ENCODE results near the gene BHLHE40.
"Not testable (repeated sequence)": the region's sequence is repeated elsewhere in the genome, so short reads cannot be mapped to it uniquely, and the experiment has no call there.

Gene BHLHE40

DNA sequence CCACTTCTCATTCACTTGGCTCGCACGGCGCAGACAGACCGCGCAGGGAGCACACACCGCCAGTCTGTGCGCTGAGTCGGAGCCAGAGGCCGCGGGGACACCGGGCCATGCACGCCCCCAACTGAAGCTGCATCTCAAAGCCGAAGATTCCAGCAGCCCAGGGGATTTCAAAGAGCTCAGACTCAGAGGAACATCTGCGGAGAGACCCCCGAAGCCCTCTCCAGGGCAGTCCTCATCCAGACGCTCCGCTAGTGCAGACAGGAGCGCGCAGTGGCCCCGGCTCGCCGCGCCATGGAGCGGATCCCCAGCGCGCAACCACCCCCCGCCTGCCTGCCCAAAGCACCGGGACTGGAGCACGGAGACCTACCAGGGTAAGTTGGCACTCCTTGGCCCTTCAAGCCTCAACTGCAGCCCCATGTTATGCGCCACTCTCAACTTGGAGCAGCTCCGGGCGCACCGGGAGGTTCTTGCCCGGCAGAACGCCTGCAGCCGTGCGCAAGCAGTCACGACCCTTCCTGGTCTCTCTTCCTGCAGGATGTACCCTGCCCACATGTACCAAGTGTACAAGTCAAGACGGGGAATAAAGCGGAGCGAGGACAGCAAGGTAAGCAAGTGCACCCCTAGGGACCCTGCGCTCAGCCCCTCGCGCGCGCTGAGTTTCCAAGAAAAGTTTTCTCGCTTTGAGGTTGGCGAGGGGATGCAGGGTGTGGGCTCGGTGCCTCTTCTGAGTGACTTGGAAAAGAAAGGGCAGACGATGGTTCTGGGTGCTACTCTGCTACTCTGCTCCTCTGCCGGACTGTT, at the start of gene BHLHE40:
Gene BHLHE40 (plus strand): TSS at position 10 of the 801 bp plus-strand sequence. CDS start 282 bp downstream, at position 292.
- peak; percentile 24 for DNase-seq (ENCODE audit: low spot score)

DNA sequence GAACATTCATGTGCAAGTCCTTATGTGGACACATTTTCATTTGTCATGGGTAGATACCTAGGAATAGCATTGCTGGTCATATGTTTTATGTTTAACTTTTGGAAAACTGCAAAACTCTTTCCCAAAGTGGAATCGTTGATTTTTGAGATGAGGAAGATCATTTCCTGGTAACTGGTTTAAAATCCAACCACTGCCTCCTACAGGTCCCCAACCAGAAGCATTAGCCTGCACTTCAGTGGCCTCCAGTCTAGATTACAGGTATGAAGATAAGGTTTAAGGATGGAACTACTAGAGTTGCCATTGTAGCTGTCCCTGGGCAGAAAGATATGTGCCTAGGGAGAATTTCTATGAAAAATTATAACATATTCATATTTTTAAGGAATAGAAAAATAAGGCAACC, 48.7 kb upstream of the BHLHE40 start:
- no peak for DNase-seq (ENCODE audit: low spot score)

DNA sequence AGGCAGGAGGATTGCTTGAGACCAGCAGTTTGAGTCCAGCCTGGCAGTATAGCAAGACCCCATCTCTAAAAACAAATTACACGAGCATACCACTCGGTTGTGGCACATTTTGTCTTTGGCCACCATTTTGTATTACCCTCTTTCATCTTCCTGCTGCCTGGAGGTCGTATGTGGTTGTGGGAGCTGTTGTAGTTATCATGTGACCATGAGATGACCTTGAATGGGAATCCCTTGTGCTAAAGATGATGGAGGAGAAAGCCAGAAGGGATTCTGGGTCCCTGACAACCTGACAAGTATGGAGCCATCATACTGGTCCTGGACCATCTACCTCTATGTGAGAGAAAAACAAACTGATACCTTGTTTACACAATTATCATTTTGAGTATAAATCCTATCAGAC, 45.2 kb upstream of the BHLHE40 start:
- no peak for DNase-seq (ENCODE audit: low spot score)

DNA sequence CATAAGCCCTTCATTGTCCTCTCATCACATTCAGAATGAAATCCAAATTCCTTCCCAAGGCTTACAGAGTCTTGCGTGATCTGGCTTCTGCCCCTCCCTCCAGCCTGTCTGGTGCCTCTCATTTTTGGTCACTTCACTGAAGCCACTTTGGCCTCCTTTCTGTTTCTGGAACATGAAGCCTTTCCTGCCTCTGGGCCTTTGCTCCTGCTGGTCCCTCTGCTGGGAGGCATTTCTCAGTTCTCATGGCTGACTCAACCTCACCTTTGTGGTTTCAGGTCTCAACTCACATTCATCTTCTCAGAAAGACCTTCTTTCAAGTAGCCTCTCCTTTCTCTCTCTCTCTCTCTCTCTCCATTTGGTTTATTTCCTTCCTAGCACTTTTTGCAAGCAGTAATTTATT, 43.9 kb upstream of the BHLHE40 start:
- no peak for DNase-seq (ENCODE audit: low spot score)

DNA sequence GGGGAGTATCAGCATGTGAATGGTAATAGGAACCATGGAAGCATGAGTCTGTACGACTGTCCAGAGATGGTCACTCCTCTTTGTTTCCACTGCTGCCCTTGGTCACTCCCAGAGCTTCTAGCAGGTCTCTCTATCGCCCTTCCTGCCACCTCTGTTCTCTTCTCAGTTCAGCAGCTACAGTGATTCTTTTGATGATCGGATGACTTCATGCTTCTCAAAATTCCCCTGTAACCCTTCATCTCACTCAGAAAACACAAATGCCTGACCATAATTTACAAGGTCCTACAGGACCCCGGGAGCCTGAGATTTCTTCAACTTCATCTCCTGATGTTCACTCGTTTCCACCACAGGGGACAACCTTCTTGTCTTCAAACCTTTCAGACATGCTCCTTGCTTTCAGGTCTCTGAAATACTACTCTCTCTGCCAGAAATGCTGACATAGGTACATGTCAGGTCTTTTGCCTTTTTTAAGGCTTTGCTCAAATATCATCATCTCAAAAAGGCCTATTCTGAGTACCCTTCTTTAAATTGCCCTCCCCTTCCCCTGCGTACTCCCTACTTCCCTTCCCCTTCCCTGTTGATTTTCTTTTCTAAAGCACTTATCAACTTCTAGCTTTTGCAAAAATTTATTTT, 42.1 kb upstream of the BHLHE40 start:
- no peak for DNase-seq (ENCODE audit: low spot score)

DNA sequence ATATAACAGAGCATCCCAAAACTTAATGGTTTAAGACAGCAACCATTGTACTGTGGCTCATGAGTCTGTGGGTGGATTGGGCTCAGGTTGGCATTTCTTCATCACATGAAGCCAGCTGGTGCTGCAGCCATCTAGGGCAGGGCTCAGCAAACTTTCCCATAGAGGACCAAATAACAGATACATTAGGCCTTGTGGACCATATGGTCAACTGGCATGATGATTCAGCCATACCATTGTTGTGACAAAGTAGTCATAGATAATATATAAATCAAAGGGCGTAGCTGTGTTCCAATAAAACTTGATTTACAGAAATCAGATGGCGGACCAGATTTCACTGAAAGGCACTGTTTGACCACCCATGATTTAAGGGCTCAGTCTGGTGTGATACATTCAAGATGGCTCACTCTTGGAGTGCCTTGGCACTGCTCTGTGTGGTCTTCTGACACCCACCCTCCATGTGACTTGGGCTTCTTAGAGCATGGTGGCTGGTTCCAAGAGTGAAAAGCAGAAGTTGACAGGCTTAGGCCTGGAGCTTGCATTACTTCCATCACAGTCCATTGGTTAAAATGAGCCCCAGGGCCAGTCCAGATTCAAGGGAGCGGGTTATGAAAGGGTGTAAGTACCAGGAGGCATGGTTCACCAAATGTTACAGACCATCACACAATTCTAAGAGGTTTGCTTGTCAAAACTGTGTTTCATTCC, 40.8 kb upstream of the BHLHE40 start:
- DNase-seq (ENCODE audit: low spot score), result no peak

DNA sequence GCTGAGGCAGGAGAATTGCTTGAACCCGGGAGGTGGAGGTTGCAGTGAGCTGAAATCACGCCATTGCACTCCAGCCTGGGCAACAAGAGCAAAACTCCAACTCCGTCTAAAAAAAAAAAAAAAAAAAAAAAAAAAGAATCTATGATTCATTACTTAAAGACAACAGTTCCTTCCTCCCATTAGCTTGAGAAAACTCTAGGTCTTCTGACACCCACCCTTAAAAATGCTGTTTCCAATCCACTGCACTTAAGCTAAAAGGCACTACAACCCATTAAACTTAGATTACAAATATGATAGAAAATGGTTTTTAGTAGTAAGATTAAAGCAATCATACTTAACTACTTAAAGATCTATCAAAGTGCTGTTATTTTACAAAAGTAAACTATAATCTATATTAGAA, 40.0 kb upstream of the BHLHE40 start:
- DNase-seq (ENCODE audit: low spot score), result no peak

DNA sequence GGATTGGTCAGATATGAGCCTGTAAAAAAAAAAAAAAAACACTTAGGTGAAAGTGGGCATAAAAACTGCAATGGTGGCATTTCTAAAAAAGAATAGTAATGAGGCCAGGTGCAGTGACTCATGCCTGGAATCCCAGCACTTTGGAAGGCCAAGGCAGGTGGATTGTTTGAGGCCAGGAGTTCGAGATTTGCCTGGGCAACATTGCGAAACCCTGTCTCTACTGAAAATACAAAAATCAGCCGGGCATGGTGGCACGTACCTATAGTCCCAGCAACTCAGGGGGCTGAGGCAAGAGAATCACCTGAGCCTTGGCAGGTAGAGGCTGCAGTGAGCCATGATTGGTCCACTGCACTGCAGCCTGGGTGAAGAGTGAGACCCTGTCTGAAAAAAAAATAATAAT, 38.3 kb upstream of the BHLHE40 start:
- DNase-seq (ENCODE audit: low spot score), result no peak

DNA sequence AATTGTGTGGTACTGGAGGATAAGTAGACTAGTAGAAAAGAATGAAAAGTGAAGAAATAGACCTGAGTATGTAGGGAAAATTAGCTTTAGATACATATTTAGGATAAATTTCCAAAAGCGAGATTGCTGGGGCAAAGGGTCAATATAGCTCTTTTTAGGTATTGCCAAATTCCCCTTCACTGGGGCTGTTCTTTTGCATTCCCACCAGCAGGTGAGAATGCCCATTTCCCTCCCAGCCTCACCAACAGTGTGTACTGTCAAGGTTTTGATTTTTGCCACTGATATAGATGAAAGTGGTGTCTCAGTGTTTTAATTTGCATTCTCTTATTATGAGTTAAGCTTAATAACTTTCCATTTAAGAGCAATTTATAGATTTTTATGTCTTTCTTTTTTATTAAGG, 35.7 kb upstream of the BHLHE40 start:
- DNase-seq (ENCODE audit: low spot score), result no peak

DNA sequence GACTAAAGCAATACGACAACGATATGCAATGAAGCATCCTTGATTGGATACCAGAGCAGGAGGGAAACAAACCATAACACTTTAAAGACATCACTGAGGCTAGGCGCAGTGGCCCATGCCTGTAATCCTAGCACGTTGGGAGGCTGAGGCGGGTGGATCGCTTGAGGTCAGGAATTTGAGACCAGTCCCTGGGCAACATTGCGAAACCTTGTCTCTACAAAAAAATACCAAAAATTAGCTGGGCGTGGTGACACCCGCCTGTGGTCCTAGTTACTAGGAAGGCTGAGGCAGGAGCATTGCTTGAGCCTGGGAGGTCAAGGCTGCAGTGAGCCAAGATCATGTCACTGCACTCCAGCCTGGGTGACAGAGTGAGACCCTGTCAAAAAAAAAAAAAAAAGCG, 33.9 kb upstream of the BHLHE40 start:
- no peak for DNase-seq (ENCODE audit: low spot score)

DNA sequence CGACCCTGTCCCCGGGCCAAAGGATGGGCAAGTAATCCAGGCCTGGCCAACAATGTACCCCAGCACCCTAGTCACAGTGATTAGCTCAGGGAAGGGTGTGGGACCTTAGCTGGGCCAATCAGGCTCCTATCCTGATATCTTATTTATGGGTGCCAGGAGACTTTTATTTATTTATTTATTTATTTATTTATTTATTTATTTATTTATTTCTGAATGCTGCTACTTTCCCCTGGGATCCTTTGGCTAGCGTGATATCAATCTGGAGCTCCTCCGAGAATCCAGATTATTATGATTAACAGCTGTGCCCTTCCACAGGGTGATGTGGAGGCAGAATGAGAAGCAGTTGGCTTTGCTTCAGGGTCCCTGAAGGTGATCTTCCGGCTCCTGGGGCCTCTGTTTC, 32.2 kb upstream of the BHLHE40 start:
- no peak for DNase-seq (ENCODE audit: low spot score)

DNA sequence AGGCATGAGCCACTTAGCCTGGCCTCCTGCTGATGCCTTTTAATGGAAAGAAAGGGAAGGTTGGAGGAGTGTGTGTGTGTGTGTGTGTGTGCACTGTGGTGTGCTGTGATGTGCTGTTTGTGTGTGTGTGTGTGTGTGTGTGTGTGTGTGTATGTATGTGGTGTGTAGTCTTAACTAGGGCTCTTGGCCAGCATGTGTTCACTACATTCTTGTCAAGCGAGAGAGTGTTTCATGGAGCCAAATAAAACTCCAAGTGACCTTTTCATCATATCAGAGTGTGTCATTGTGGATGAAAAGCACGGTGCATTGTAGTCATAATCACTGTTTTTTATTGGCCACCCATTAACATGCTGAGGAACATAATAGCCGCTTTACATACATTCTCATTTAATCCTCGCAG, 30.8 kb upstream of the BHLHE40 start:
- no peak for DNase-seq (ENCODE audit: low spot score)

DNA sequence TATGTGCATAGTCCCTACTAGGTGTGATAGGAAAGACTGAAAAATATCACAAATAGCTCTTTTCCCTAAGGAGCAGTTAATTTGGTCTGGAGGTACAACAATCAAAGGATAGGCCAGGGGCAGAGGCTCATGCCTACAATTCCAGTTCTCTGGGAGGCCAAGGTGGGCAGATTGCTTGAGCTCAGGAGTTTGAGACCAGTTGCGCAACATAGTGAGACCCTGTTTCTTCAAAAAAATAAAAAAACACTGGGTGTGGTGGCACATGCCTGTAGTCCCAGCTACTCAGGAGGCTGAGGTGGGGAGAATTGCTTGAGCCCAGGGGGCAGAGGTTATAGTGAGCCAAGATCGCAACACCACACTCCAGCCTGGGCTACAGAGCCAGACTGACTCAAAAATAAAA, 30.2 kb upstream of the BHLHE40 start:
- no peak for DNase-seq (ENCODE audit: low spot score)

DNA sequence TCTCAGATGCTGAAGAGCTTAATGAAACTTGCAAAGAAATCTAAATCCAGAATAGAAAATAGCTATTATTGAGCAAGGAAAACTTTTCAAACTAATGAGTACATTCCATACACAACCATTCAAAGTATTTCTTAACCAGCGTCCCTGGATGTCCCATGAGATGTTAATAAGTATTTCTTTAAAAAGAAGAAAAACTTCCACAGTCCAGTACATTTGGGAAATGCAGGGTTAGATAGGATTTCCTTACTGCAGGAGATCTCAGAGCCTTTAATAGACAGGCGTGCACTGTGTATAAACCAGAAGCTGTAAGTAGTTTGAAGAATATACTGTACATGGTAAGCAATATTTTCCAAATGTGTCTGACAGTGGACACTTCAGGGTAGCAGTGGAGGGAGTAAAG, 29.6 kb upstream of the BHLHE40 start:
- DNase-seq (ENCODE audit: low spot score), result no peak

DNA sequence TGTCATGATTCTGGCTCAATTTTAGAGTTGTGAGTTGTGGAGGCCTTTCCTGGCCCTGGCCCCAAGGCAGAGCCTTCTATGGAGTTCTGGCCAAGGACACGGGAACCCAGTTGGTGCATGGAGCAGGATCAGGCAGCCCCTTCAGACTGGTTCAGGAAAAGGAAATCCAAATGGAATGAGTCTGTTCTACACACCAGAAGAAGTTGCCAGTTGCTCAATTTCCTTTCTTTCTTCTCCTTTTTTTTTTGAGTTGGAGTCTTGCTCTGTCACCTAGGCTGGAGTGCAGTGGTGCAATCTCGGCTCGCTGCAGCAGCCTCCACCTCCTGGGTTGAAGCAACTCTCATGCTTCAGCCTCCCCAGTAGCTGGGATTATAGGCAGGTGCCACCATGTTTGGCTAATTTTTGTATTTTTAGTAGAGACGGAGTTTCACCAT, 28.9 kb upstream of the BHLHE40 start:
- no peak for DNase-seq (ENCODE audit: low spot score)

DNA sequence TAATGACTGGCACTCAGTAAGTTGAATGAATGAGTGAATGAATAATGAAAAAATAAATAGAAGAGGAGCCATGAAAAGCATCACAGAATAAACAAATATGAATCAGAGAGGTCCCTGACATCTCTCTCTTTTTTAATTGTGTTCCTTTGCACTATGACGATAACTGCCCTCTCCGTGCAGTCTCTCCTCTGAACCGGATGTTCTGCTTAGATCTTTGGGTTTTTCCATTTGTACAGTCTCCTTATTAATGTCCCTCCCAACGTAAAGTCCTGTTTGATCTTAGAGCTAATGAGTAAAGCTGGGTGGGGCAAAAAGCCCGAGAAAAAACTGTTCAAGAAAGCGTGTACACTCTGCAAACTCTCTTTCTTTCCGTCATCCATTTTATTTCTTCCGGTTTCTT, 28.3 kb upstream of the BHLHE40 start:
- no peak for DNase-seq (ENCODE audit: low spot score)

DNA sequence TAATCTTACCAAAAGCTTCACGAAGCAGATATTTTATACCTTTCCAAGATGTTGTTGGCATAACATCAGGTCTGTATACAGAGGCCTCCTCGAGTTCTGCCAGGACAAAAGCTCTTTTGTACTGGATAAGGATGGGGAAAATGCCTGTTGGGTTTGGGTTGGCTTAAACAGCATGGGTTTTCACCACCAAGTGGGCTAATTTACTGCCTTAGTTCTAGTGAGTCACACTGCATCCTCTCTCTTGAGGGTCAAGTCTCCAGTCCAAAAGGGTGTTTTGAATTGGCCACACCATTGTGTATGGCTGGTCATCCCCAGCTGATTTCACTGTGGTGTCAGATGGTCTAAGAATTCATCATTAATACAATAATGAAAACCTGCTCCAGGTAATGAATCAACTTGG, 26.1 kb upstream of the BHLHE40 start:
- DNase-seq (ENCODE audit: low spot score), result no peak

DNA sequence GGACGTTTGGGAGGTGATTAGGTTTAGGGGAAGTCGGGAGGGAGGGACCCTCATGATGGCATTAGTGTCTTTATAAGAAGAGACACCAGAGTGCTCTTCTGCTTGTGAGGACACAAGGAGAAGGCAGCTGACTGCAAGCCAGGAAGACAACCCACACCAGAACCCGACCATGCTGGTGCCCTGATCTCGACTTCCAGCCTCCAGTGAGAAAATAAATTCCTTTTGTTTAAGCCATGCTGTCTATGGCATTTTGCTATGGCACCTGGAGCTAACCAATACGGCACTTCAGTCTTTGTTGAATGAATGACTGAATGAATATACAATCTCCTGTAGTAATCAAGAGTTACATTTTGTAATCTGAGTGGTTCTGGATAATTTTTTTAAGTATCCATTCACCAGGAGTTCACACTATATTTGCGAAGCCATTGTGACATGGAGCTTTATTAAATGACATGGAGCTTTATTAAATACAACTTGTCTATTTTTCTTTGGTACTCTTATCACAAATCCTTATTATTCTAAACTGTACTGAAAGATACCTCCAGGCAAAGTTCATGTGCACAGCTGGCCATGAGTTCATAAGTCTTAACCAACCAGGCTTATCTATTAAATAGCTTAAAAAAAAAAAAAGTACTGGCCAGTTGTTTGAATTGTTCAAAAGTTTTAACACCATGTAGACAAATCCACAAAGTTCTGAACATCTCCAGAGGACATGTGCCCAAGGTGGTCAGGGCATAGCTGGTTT, 24.8 kb upstream of the BHLHE40 start:
- no peak for DNase-seq (ENCODE audit: low spot score)

DNA sequence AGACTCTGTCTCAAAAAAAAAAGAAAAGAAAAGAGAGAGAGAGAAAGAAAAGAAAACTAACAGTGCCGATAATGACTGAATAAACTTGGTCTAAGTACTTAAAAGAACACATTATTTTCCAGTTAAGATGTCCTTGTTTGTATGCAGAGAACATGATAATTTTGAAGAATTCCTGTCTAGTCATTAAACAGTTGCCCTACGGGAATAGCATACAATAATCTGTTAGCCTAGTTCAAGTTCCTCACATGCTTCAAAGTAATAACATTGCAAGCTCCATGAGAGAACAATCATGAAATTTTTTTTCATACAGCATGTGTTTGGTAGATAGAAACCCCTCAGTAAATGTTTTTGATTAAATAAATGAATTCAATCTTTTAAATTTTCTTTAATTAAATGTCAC, 23.1 kb upstream of the BHLHE40 start:
- DNase-seq (ENCODE audit: low spot score), result no peak

DNA sequence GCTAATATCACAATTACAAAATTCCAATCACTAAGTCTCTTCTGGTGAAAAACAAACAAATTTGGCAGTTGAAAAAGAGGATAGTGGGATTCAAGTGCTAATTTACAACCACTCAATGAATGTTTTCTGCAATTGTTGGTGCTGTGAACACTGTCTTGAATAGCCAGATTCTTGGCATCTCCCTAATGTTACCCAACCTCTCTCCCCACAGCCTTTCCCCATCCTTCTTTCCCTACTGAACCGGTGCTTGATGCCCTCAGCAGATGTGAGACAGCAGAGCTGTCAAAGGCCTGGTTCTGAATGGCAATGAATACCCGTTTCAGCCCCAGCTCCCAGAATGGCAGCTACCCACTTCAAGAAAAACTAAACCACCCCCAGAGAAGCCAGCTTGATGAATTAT, 22.5 kb upstream of the BHLHE40 start:
- DNase-seq (ENCODE audit: low spot score), result no peak

DNA sequence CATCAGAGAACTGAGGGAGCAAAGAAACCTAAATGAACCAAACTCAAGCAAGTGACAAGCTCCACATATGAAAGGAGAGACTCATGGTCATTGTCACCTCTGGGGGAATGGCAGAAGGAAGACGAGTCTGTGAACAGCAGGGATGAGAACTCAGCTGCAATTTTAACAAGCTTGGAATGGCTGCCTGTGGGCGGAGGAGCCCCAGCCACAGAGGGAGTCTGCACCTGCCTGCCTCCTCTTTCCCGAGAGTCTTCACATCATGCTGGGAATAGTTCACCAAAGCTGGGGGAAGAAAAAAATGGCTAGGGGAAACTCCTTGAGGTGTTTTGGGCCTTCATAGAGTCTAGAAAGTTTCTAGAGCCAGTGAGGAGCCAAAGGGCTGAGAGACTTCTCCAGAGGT, 21.3 kb upstream of the BHLHE40 start:
- no peak for DNase-seq (ENCODE audit: low spot score)

DNA sequence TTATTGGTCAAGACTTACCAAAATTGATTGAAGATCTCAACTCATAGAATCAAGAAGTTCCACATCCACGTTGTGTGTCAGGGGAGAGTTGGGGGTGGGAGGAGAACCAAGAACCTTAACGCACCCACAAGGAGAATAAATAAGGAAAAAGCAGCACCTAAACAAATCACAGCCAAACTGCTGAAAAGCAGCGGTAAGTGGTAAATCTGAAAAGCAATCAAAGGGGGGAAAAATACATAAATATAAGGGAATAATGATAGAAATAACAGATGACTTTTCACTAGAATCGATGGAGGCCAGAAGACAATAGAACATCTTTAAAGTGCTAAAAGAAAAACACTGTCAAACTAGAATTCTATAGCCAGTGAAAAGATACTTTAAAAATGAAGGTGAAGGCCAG, 20.1 kb upstream of the BHLHE40 start:
- DNase-seq (ENCODE audit: low spot score), result no peak

DNA sequence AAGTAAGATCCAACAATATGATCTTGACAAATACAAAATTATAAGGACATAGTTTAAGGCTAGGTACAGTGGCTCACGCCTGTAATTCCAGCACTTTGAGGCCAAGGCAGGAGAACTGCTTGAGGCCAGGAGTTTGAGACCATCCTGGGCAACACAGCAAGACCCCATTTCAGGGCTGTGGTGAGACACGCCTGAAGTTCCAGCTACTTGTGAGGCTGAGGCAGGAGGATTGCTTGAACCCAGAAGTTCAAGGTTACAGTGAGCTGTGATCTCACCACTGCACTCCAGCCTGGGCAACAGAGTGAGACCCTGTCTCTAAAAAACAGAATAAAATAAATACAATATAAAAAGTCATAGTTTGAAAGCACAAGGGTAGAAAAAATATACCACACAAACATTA, 17.4 kb upstream of the BHLHE40 start:
- not testable (repeated sequence) for DNase-seq (ENCODE audit: low spot score)

Data from germinal center (tissue), 1 donor.